Right atrium auricular region (tissue), 2 donors: ENCODE measurements around the gene SMAP2. TPM values are rescaled to one million over a fixed set of nuclear protein-coding genes. Genes with fewer than 3 reads are reported as not detected.

Source experiments
- DNase-seq: peaks from one replicate; pipeline ENCODE4 v3.0.0-alpha.2; 2019; ENCODE audit warnings: low spot score
- H3K27ac ChIP-seq, 2 donors: fragments of 200-600 bp; sonication (generic); 1 replicate in 1 of 2; 2 replicates in 1 of 2; pipeline ENCODE4 v1.5.1; 2016 to 2019
- H3K27me3 ChIP-seq, 2 donors: fragments of 200-600 bp; sonication (generic); one replicate each; pipeline versions ENCODE4 v1.5.1 to v1.6.0; 2017 to 2019
- H3K36me3 ChIP-seq: fragments of 200-600 bp; sonication (generic); one replicate; pipeline ENCODE4 v1.5.1; 2016
- H3K4me1 ChIP-seq, 2 donors: fragments of 200-600 bp; sonication (generic); one replicate each; pipeline versions ENCODE4 v1.5.1 to v1.6.0; 2017 to 2019
- H3K4me3 ChIP-seq, 2 donors: fragments of 200-600 bp; sonication (generic); 1 replicate in 1 of 2; 2 replicates in 1 of 2; pipeline ENCODE4 v1.5.1; 2017 to 2019; ENCODE audit warnings: mild to moderate bottlenecking in 1 of 2, moderate library complexity in 1 of 2
- H3K9me3 ChIP-seq, 2 donors: fragments of 200-600 bp; sonication (generic); one replicate each; pipeline ENCODE4 v1.5.1; 2019
- CTCF ChIP-seq, 2 donors: fragments of 200-600 bp; sonication (generic); IDR thresholded peaks; one replicate each; pipeline ENCODE4 v1.5.1; 2019; ENCODE audit warnings: antibody characterized with exemption in 2 of 2
- total RNA-seq, 2 donors: library from RNA; depleted of rRNA; stranded (reverse); fragments of >200 nt; gene quantifications; one replicate each; pipeline ENCODE4 v1.1.0, GENCODE V29; 2016

Gene SMAP2
- total RNA-seq, 2 donors from 2014 or later, result 19.8 to 20.8 TPM

DNA sequence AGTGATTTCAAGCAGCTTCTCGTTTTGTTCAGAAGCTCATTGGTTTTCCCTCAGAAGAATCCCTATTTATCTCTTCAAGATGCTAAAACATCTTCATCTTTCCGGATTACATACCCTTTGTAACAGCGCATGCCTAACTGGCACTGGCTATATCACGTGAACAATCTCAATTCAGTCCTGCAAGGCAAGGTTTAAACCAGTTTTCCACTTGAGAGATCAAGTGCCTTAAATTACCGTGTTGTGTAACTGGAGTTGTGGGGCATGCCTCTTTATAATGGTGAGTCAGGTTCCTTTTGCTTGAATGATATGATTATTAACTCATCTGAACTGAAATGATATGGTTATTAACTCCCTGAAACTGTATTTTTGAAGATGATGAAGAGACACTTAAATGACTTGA is 65.7 kb downstream of the SMAP2 start:
- Histone ChIP-seq H3K27me3 (no peaks in the 10 kb centered on the region), H3K36me3 (no peaks in the 10 kb centered on the region), H3K4me1 (no peaks in the 10 kb centered on the region), H3K9me3 (no peaks in the 10 kb centered on the region), H3K4me3 (no peak overlapping the region), H3K27ac (no peak overlapping the region)
- DNase-seq, result no peak
- no peak for TF ChIP-seq CTCF (IDR thresholded peaks at IDR 0.05)

DNA sequence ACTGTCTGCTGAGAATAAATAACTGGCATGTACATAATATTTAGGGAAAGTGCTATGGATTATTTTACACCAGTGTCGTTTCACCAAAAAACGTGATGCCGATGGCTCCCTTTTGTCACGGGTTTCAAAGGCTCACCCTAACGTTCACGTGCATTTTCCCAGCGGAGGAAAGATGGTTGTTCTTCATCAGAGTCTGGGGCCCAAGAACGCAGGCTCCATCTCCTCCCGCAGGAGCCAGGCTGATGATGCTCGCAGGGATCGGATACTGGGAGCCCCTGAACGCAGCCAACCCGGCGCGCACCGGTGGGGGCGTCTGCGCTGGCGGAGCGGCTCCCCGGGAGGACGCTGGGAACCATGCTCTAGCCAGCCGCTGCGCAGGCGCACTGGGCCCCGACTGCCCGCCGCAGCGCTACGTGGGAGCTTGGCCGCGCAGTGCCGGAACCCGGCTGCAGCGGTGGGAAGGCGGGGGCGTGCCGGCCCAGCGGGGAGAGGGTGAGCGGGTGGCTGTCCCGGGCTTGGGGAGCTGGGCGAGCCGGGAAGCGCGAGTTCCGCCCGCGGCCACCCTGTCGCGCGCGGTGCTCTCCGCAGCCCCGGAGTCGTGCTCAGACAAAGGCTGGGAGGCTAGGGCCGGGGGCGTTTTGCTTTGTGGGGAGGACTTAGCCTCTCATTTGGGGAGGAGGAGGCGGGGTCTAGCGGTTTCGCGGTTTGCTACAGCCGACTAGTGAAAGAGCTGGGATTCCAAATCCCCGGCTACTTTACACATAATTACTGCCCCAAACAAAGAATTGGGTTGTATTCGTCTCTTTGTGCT is 76.4 kb downstream of the SMAP2 start, which contains the start of gene ZFP69B:
Gene ZFP69B (plus strand): TSS at position 793 of the 811 bp plus-strand sequence. CDS start 486 bp downstream, outside the sequence.
- H3K4me3 ChIP-seq, result peak within 1 kb of the TSS; percentile 68 to 77
- peak within 1 kb of the TSS; percentile 82 for H3K27ac ChIP-seq
- no peaks in the 10 kb centered on the region for H3K27me3 ChIP-seq
- peaks cover 0 to under 1% of the 10 kb centered on the region in 2 donors for H3K9me3 ChIP-seq
- DNase-seq, result peak; percentile 81
- peaks cover 0 to 9% of the 10 kb centered on the region in 2 donors for H3K4me1 ChIP-seq
- peak in 1 of 2 donors; percentile 47 for TF ChIP-seq CTCF (IDR thresholded peaks at IDR 0.05)
- no peaks in the 10 kb centered on the region for H3K36me3 ChIP-seq

GRCh38 chr1:40450495-40451237 is 77.1 kb downstream of the SMAP2 start:
- Histone ChIP-seq H3K9me3 (peaks cover 0 to 8% of the 10 kb centered on the region in 2 donors), H3K4me1 (peaks cover 0 to 9% of the 10 kb centered on the region in 2 donors), H3K36me3 (no peaks in the 10 kb centered on the region), H3K27ac (peak overlapping the region; percentile 82), H3K4me3 (peak overlapping the region; percentile 68 to 77), H3K27me3 (no peaks in the 10 kb centered on the region)
- no peak for DNase-seq
- TF ChIP-seq CTCF (IDR thresholded peaks at IDR 0.05), result no peak

GRCh38 chr1:40451238-40451585 is 77.7 kb downstream of the SMAP2 start:
- Histone ChIP-seq H3K27ac (no peak overlapping the region), H3K4me3 (no peak overlapping the region), H3K9me3 (peaks cover 0 to 13% of the 10 kb centered on the region in 2 donors), H3K4me1 (peaks cover 0 to 9% of the 10 kb centered on the region in 2 donors), H3K27me3 (no peaks in the 10 kb centered on the region), H3K36me3 (no peaks in the 10 kb centered on the region)
- no peak for DNase-seq
- TF ChIP-seq CTCF (IDR thresholded peaks at IDR 0.05), result no peak

DNA sequence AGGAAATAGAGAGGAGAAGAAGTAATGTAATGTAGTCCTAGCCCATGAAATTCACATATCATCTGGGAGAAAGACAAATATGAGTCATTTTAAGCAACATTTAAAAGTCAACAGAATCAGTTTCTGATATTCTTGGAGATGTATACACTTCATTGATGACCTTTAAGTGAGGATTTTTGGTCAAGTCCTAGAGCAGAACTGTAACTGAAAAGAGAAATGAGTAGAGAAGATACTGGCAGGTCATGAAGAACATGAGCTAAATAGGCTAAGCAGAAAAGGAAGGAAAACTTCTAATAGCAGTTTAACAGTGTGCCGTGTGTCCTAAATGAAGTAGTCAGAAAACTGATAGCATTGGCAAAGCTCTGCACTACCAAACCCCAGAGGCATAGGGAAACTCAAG is 81.3 kb downstream of the SMAP2 start:
- H3K9me3 ChIP-seq, result peaks cover 0 to 50% of the 10 kb centered on the region in 2 donors
- H3K4me3 ChIP-seq, result no peak overlapping the region
- peaks cover 15% of the 10 kb centered on the region for H3K36me3 ChIP-seq
- no peak for DNase-seq
- no peaks in the 10 kb centered on the region for H3K27me3 ChIP-seq
- peaks cover 0 to 9% of the 10 kb centered on the region in 2 donors for H3K4me1 ChIP-seq
- no peak for TF ChIP-seq CTCF (IDR thresholded peaks at IDR 0.05)
- H3K27ac ChIP-seq, result no peak overlapping the region
